ENCODE data around the gene RTN1.

RTN1 gene

GRCh38 chr14:59870277-59871165 lies at the start of gene RTN1:
Gene RTN1, minus strand, starts transcription at chr14:59870776. Its CDS starts 146 bp downstream, at chr14:59870630.
- no peak for DNase-seq (ENCODE audit: low read depth in 2 of 2, low spot score in 1 of 2)

GRCh38 chr14:59920378-59920683 lies 49.8 kb upstream of the RTN1 start:
- no peak for DNase-seq (ENCODE audit: low read depth in 2 of 2, low spot score in 1 of 2)

- no peak for DNase-seq (ENCODE audit: low read depth in 2 of 2, low spot score in 1 of 2)
These were observed 49.2 kb upstream of the RTN1 start, which contains the start of gene LRRC9 for GRCh38 chr14:59919570-59920377. Gene LRRC9, plus strand, starts transcription at chr14:59920144.

- DNase-seq (ENCODE audit: low read depth in 2 of 2, low spot score in 1 of 2), result no peak
These were observed 48.4 kb upstream of the RTN1 start for GRCh38 chr14:59918824-59919569.

GRCh38 chr14:59913187-59913586 lies 42.6 kb upstream of the RTN1 start:
- DNase-seq (ENCODE audit: low read depth in 2 of 2, low spot score in 1 of 2), result no peak

- no peak for DNase-seq (ENCODE audit: low read depth in 2 of 2, low spot score in 1 of 2)
These were observed 41.9 kb upstream of the RTN1 start for GRCh38 chr14:59912443-59912842.

- DNase-seq (ENCODE audit: low read depth in 2 of 2, low spot score in 1 of 2), result no peak
These were observed 34.6 kb upstream of the RTN1 start for GRCh38 chr14:59905188-59905587.

- DNase-seq (ENCODE audit: low read depth in 2 of 2, low spot score in 1 of 2), result no peak
These were observed 33.6 kb upstream of the RTN1 start for GRCh38 chr14:59904184-59904583.

GRCh38 chr14:59900556-59900955 lies 30.0 kb upstream of the RTN1 start:
- DNase-seq (ENCODE audit: low read depth in 2 of 2, low spot score in 1 of 2), result no peak

GRCh38 chr14:59897757-59898383 lies 27.3 kb upstream of the RTN1 start:
- DNase-seq (ENCODE audit: low read depth in 2 of 2, low spot score in 1 of 2), result no peak

GRCh38 chr14:59895721-59896120 lies 25.1 kb upstream of the RTN1 start:
- no peak for DNase-seq (ENCODE audit: low read depth in 2 of 2, low spot score in 1 of 2)

GRCh38 chr14:59890676-59891075 lies 20.1 kb upstream of the RTN1 start:
- DNase-seq (ENCODE audit: low read depth in 2 of 2, low spot score in 1 of 2), result no peak

GRCh38 chr14:59882957-59883356 lies 12.4 kb upstream of the RTN1 start:
- no peak for DNase-seq (ENCODE audit: low read depth in 2 of 2, low spot score in 1 of 2)

- no peak for DNase-seq (ENCODE audit: low read depth in 2 of 2, low spot score in 1 of 2)
These were observed 555 bp upstream of the RTN1 start for GRCh38 chr14:59871166-59871495.

- DNase-seq (ENCODE audit: low read depth in 2 of 2, low spot score in 1 of 2), result no peak
These were observed 958 bp downstream of the RTN1 start for GRCh38 chr14:59869381-59870255.

GRCh38 chr14:59868021-59868420 lies 2.6 kb downstream of the RTN1 start:
- DNase-seq (ENCODE audit: low read depth in 2 of 2, low spot score in 1 of 2), result no peak

- DNase-seq (ENCODE audit: low read depth in 2 of 2, low spot score in 1 of 2), result no peak
These were observed 6.6 kb downstream of the RTN1 start for GRCh38 chr14:59863806-59864525.

GRCh38 chr14:59857328-59857727 lies 13.2 kb downstream of the RTN1 start:
- no peak for DNase-seq (ENCODE audit: low read depth in 2 of 2, low spot score in 1 of 2)

- no peak for DNase-seq (ENCODE audit: low read depth in 2 of 2, low spot score in 1 of 2)
These were observed 18.2 kb downstream of the RTN1 start for GRCh38 chr14:59852350-59852749.

GRCh38 chr14:59850458-59850857 lies 20.1 kb downstream of the RTN1 start:
- no peak for DNase-seq (ENCODE audit: low read depth in 2 of 2, low spot score in 1 of 2)

All from stimulated activated CD8-positive, alpha-beta memory T cell treated with anti-CD3 and anti-CD28 coated beads, Interleukin-4, amount 100 ng/mL, for 1 hour (primary cell).